LNCAP (cell line): ENCODE results near the gene KCNK7.

Experiments used
- CTCF ChIP-seq: fragments of 450-650 bp; IDR thresholded peaks from 2 replicates; pipeline ENCODE4 v1.5.1; 2017; ENCODE audit warnings: mild to moderate bottlenecking

KCNK7 gene

DNA sequence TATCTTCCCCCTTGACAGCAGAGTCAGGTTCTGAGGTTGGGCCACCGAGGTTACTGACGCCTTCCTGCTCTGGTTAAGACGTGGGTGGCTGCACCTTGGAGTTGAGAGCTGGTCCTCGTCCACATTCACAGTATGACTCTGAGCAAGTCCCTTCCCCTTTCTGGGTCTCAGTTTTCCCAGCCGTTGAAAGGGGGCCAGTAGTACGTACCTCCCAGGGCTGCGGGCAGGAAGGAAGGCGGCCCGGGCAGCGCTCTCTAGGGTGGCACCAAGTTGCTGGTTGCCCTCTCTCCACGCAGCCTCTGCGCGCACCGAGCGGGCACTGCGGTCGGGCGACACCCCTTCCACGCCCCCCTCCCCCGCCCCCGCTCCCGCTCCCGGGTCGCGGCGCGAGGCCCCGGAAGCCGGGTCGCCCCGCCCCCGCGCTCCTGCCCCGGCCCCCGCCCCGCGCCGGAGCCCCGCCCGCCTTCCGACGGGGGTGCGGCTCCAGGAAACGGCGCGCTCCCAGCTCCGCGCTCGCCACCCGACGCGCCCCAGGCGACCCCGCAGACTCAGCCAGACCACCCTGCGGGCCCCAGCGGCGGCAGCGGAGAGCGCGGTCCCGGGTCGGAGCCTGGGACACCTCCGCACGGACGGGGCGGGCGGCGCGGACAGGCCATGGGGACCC, 19.9 kb downstream of the KCNK7 start, which contains the start of gene EHBP1L1:
EHBP1L1 (plus strand) TSS at position 486 of the 664 bp plus-strand sequence. CDS start 250 bp downstream, outside the sequence.
- no peak for TF ChIP-seq CTCF

GRCh38 chr11:65574811-65575567, 20.6 kb downstream of the KCNK7 start:
- no peak for TF ChIP-seq CTCF

- TF ChIP-seq CTCF: peak; percentile 93
These were observed 21.3 kb downstream of the KCNK7 start for GRCh38 chr11:65574109-65574810.

- no peak for TF ChIP-seq CTCF
These were observed 22.1 kb downstream of the KCNK7 start for GRCh38 chr11:65573391-65574079.

GRCh38 chr11:65572356-65573051, 23.1 kb downstream of the KCNK7 start, which contains the start of gene FAM89B:
FAM89B (plus strand) TSS chr11:65572538; CDS start chr11:65572670, 132 bp downstream.
- no peak for TF ChIP-seq CTCF

- TF ChIP-seq CTCF: peak; percentile 36; the same call in 1 of the 2 replicates
These were observed 23.7 kb downstream of the KCNK7 start for GRCh38 chr11:65571940-65572339.
